HepG2 (cell line): ENCODE measurements around the gene ACAP1. TPM values are rescaled to one million over a fixed set of nuclear protein-coding genes. Genes with fewer than 3 reads are reported as not detected.
A peak's percentile ranks its signal among the peaks of the same experiment; 100 is the strongest.

Experiments used
- CREB1 ChIP-seq, 2 experiments: fragments of 450-650 bp in 1 of 2; IDR thresholded peaks; 2 replicates each; pipeline ENCODE4 v1.6.1; 2016 to 2017; ENCODE audit warnings: control low read depth in 1 of 2, mild to moderate bottlenecking in 1 of 2, missing compliant biosample characterization in 1 of 2, missing genetic modification characterization in 1 of 2
- DBP ChIP-seq: sonication (generic); formaldehyde crosslinking; IDR thresholded peaks from 2 replicates; pipeline ENCODE4 v1.4.0; 2020; ENCODE audit warnings: missing genetic modification reagents; ENCODE audit errors: not compliant biosample characterization
- E2F1 ChIP-seq: sonication (generic); formaldehyde crosslinking; IDR thresholded peaks from 2 replicates; pipeline ENCODE4 v1.5.0; 2020; ENCODE audit warnings: missing genetic modification reagents
- EEA1 ChIP-seq: sonication (generic); formaldehyde crosslinking; IDR thresholded peaks from 2 replicates; pipeline ENCODE4 v1.5.1; 2020; ENCODE audit warnings: mild to moderate bottlenecking, missing genetic modification reagents, borderline replicate concordance
- ETV5 ChIP-seq: IDR thresholded peaks from 2 replicates; pipeline ENCODE4 v1.6.1; 2018; ENCODE audit warnings: missing biosample characterization, missing genetic modification reagents, inconsistent platforms, borderline replicate concordance
- KLF15 ChIP-seq: sonication (generic); formaldehyde crosslinking; IDR thresholded peaks from 2 replicates; pipeline ENCODE4 v1.8.1; 2023; ENCODE audit warnings: borderline replicate concordance, mild to moderate bottlenecking, inconsistent platforms, missing genetic modification reagents, mixed read lengths
- KLF16 ChIP-seq, 2 experiments: sonication (generic) in 1 of 2; formaldehyde crosslinking in 1 of 2; IDR thresholded peaks; 2 replicates each; pipeline versions ENCODE4 v1.6.1 to v1.8.0; 2016 to 2023; ENCODE audit warnings: missing genetic modification reagents in 2 of 2, missing compliant biosample characterization in 1 of 2
- NR2C2 ChIP-seq: sonication (generic); formaldehyde crosslinking; IDR thresholded peaks from 2 replicates; pipeline ENCODE4 v1.4.0; 2020; ENCODE audit warnings: missing genetic modification reagents, mild to moderate bottlenecking, moderate library complexity, borderline replicate concordance
- RXRB ChIP-seq: IDR thresholded peaks from 2 replicates; pipeline ENCODE4 v1.6.1; 2016; ENCODE audit warnings: borderline replicate concordance, missing genetic modification reagents, missing compliant biosample characterization
- SALL2 ChIP-seq: sonication (generic); formaldehyde crosslinking; IDR thresholded peaks from 2 replicates; pipeline ENCODE4 v1.8.1; 2023; ENCODE audit warnings: mild to moderate bottlenecking, missing genetic modification reagents, inconsistent platforms
- SNRNP70 ChIP-seq: fragments of 200-400 bp; formaldehyde crosslinking; IDR thresholded peaks from 2 replicates; pipeline ENCODE4 v1.6.1; 2017; ENCODE audit warnings: mild to moderate bottlenecking, low read depth, low read length, moderate library complexity
- TBP ChIP-seq: sonication (generic); formaldehyde crosslinking; IDR thresholded peaks from 2 replicates; pipeline ENCODE4 v1.5.0; 2020; ENCODE audit warnings: missing genetic modification reagents
- TIGD3 ChIP-seq: sonication (generic); formaldehyde crosslinking; IDR thresholded peaks from 2 replicates; pipeline ENCODE4 v1.5.1; 2020; ENCODE audit warnings: mild to moderate bottlenecking, missing genetic modification reagents, borderline replicate concordance
- TP53 ChIP-seq: sonication (generic); formaldehyde crosslinking; conservative IDR thresholded peaks from 2 replicates; pipeline ENCODE4 v1.4.0; 2020; ENCODE audit warnings: missing genetic modification reagents
- ZBTB44 ChIP-seq: sonication (generic); formaldehyde crosslinking; IDR thresholded peaks from 2 replicates; pipeline ENCODE4 v1.4.0; 2020; ENCODE audit warnings: missing genetic modification reagents
- ZFP1 ChIP-seq: IDR thresholded peaks from 2 replicates; pipeline ENCODE4 v1.6.1; 2016
- ZMYM2 ChIP-seq: sonication (generic); formaldehyde crosslinking; IDR thresholded peaks from 2 replicates; pipeline ENCODE4 v1.8.0; 2022; ENCODE audit warnings: mild to moderate bottlenecking, missing genetic modification reagents
- ZNF17 ChIP-seq: sonication (generic); formaldehyde crosslinking; IDR thresholded peaks from 2 replicates; pipeline ENCODE4 v1.5.0; 2020; ENCODE audit warnings: mild to moderate bottlenecking, missing genetic modification reagents
- ZNF251 ChIP-seq: sonication (generic); formaldehyde crosslinking; IDR thresholded peaks from 2 replicates; pipeline ENCODE4 v1.9.0; 2021; ENCODE audit warnings: mild to moderate bottlenecking, missing genetic modification reagents
- ZNF468 ChIP-seq: sonication (generic); formaldehyde crosslinking; IDR thresholded peaks from 2 replicates; pipeline ENCODE4 v1.8.0; 2022; ENCODE audit warnings: mild to moderate bottlenecking, moderate library complexity, missing genetic modification reagents
- ZNF496 ChIP-seq: sonication (generic); formaldehyde crosslinking; IDR thresholded peaks from 2 replicates; pipeline ENCODE4 v1.8.1; 2023; ENCODE audit warnings: mild to moderate bottlenecking, moderate library complexity, missing genetic modification reagents; ENCODE audit not compliant: insufficient replicate concordance
- ZNF530 ChIP-seq: sonication (generic); formaldehyde crosslinking; IDR thresholded peaks from 2 replicates; pipeline ENCODE4 v1.5.0; 2020; ENCODE audit warnings: low read depth, mild to moderate bottlenecking, missing genetic modification reagents
- ZNF558 ChIP-seq: sonication (generic); formaldehyde crosslinking; IDR thresholded peaks from 2 replicates; pipeline ENCODE4 v1.9.0; 2022; ENCODE audit warnings: mild to moderate bottlenecking, missing genetic modification reagents, borderline replicate concordance
- polyA plus RNA-seq, 8 experiments: library from polyadenylated mRNA; depleted of rRNA in 3 of 8; stranded (reverse) in 7 of 8; unstranded in 1 of 8; fragments of >200 nt; fragmentation: Illumina TruSeq in 4 of 8; extraction: Trizol in 4 of 8; gene quantifications; 2 replicates each; pipeline versions ENCODE4 v1.2.1 to v1.2.3, GENCODE V29; 2011 to 2016; ENCODE audit warnings: low read depth in 4 of 8, missing spikeins in 1 of 8, mixed read lengths in 1 of 8; ENCODE audit not compliant: insufficient read depth in 1 of 8
- total RNA-seq, 5 experiments: library from RNA; depleted of rRNA; stranded (reverse); fragments of >200 nt; fragmentation: Illumina TruSeq; extraction: Trizol; gene quantifications; 2 replicates each; pipeline ENCODE4 v1.2.3, GENCODE V29; 2016; ENCODE audit warnings: low read depth in 1 of 5

ACAP1 gene
- total and polyA plus RNA-seq, 2 of the 13 experiments (the other 11 are each of a cell fraction or from before 2014, with no cell fraction given), result 1.3 to 2.5 TPM

- peak; percentile 36; the same call in 1 of the 2 replicates for TF ChIP-seq RXRB (CRISPR knock-in tag)
- no peak for TF ChIP-seq TIGD3
- TF ChIP-seq E2F1, result peak; percentile 75
- peak; percentile 44 for TF ChIP-seq DBP
- TF ChIP-seq EEA1 (CRISPR knock-in tag), result no peak
- TF ChIP-seq ZNF468, result no peak
- TF ChIP-seq SALL2 (CRISPR knock-in tag), result 0 out of 2 replicates have a peak, but pooled peaks have one; percentile 51
- no peak for TF ChIP-seq SNRNP70
- no peak for TF ChIP-seq ZNF251 (CRISPR knock-in tag)
- TF ChIP-seq ZNF530 (CRISPR knock-in tag), result no peak
- TF ChIP-seq ZBTB44 (CRISPR knock-in tag), result no peak
- no peak for TF ChIP-seq KLF15 (CRISPR knock-in tag)
- peak; percentile 99 for TF ChIP-seq NR2C2
- TF ChIP-seq ZMYM2, result no peak
- TF ChIP-seq ZNF17 (CRISPR knock-in tag), result no peak
- TF ChIP-seq TBP (CRISPR knock-in tag), result no peak
- TF ChIP-seq TP53 (CRISPR knock-in tag), result peak; percentile 83; the same call in 1 of the 2 replicates
- peak; percentile 79 for TF ChIP-seq ETV5 (CRISPR knock-in tag)
- peak; percentile 40 for TF ChIP-seq ZNF558
- no peak for TF ChIP-seq ZFP1 (CRISPR knock-in tag)
- peak; percentile 93 for TF ChIP-seq CREB1 (IDR thresholded peaks at IDR 0.05)
- TF ChIP-seq CREB1 (CRISPR knock-in tag; IDR thresholded peaks at IDR 0.05), result peak; percentile 96
- no peak for TF ChIP-seq ZNF496
- peak in 1 of 2 experiments; percentile 82; a peak in 2 of 4 replicates for TF ChIP-seq KLF16 (CRISPR knock-in tag; IDR thresholded peaks at IDR 0.05)
Observed at GRCh38 chr17:7314719-7315569, 21.4 kb upstream of the ACAP1 start, which contains the start of gene GPS2 (continued).
